HG02571 (cell line): ENCODE results near the gene SBNO2.

ENCODE experiments used
- ATAC-seq: cut with Tn5 transposase; IDR thresholded peaks from one replicate; pipeline ENCODE4 v1.9.1; 2021; ENCODE audit warnings: mild to moderate bottlenecking, moderate library complexity; ENCODE audit not compliant: unreplicated experiment

SBNO2 gene

DNA sequence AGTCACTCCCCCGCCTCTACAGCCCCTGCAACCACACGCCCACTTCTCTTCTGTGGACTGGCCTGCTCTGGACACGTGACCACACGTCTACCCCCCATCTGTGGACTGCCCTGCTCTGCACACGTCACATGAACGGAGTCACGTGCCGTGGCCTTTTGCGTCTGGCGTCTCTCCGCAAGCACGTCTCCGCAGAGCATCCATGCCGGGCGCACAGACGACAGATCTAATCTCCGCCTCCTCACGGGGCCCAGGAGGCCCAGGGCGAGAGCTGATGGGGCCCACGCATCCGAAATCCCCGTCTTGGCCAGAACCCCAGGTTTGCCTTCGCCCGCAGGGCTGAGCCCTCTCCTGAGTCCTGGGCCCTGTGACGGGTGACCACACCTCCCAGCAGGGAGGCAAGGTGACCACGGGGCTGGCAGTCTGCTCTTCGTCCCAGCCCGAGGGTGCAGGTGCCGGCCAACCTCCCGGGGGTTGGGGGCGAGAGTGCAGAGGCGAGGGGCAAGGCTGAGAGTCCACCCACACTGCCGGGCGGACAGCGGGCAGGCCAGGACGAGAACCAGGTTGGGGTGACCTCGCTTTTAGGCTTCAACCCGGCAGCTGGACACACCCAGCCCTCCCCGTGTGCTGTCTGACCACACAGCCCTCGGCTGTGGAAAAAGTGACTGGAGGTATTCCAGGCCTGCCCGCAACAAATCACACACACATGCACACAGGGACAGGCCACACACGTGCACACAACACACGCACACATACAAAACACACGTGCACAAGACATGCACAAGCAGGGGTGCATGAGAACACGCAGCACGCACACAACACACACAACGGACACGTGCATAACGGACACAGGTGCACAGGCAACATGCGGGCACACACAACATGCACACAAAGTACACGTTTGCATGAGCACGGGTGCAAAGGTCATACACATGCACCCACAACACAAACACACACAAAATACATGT is 3.9 kb downstream of the SBNO2 start:
- ATAC-seq: no peak

DNA sequence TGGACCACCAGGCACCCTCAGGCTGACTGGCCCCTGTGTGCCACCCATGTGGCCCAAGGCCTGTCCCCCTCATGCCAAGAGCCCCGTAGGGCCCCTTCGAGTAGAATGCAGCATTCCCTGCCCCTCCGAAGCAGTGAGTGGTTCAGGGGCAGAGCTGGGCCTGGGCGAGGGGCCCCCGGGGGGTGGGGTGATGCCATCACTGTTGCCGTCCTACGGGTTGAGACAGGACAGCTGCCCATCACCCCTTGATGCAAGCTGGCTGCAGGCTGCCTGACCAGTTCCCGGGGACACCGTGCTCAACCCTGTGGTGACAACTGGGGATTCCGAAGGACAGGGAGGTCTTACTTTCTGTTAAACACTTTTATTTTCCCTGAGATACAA is 4.7 kb downstream of the SBNO2 start:
- no peak for ATAC-seq

DNA sequence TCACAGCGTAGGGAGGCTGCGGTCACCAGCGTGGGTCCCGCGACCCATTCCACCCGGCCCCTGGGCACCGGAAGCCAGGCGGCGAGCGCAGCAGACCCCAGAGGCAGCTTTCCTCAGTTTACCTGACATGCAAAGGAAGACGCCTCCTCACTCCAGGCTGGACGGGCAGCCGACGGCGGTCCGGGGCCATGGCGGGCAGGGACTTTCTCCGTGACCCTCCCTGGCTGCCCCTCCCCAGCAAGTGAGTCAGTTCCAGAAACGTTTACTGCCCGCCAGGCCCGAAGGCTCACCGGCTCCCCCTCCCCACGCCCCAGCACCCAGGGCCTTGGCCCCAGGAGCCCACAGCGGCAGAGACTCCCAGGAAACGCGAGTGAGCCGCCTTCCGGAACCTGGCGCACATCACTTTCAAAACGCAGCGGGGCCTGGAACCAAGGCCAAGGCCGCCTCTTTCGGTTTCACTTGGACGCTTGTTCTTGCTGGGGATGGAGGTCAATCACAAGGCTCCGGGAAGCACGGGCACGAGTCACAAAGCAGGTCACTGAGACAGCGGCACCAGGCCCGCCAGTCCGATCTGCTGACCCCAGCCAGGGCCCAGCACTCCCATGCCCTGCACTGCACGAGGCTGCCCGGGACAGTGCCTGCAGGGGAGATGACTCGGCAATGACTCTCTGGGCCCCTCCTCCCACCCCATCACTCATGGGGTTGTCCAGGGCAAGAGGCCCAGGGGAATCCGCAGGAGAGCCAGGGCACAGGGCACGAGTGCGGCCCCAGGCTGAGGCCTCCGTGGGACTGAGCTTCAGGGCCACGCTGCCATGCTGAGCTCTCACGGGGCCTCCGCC is 5.3 kb downstream of the SBNO2 start:
- ATAC-seq: no peak

DNA sequence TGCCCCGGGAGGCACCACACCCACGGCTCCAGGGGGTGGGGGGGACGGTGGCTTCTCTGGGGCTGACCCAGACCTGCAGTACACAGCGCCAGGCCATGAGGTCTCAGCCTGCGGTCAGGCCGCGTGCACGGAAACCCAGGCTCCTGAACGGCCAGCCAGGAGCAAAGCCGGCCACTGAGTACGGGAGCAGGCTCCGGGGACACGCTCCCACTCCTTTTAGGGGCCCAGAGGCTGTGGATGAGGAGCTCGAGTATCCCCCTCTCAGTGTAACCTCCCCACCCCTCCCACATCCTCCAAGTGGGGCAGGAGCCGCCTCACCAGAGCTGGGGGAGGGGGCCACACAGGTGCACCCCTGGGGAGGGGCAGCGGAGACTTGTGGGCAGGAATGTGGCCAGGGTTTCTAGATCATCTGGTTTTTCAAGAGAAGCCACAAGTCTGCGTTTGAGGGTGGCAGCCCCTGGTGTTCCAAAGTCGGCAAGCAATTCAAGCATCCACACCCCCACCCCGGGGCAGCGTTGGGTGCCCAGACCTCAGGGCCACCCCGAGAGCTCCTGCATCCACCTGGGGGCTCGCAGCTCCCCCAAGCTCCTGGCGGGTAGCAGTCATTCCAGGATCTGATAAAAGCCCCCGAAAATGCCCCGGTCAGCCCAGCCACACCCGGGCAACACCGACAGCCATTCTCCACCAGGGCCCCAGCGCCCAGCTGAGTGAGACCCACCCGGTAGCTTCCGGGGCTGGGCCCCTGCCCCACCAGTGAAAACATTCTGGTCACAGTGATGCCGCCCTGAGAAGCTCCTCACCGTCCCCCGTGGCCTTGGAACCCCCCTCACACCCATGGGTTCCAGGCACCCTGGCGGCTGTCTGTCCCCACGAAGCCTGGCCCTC is 6.1 kb downstream of the SBNO2 start:
- no peak for ATAC-seq

DNA sequence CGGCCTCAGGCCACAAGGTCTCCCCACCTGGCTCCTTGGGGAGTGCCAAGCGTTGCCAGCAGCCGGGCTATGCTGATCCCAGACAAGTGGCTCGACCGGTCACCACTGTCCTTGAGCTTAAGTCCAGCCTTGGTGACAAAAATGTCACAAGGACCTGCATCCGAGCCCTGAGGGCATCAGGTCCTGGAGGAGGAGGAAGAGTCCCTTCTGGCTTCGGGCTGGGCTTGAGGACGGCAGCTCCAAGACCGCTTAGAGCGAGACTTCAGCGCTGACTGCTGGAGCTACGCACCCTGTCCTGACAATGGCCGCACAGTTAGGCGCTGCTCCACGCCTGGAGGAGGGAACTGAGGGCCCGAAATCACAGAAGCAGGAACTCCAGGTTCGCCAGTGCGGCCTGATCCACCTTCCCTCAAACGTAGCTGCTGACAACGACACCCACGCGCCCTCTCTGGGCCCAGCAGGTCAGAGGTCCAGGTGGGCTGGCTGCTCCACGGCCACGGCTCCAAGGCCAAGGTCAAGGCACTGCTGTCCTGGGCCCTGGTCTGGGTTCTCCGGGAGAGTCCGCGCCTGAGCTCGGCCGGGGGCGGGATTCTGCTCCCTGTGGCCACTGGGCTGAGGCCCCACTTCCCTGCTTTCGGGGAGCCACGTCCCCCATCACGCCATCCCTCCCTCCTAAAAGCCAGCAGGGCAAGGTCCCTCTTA is 7.0 kb downstream of the SBNO2 start:
- ATAC-seq: no peak

DNA sequence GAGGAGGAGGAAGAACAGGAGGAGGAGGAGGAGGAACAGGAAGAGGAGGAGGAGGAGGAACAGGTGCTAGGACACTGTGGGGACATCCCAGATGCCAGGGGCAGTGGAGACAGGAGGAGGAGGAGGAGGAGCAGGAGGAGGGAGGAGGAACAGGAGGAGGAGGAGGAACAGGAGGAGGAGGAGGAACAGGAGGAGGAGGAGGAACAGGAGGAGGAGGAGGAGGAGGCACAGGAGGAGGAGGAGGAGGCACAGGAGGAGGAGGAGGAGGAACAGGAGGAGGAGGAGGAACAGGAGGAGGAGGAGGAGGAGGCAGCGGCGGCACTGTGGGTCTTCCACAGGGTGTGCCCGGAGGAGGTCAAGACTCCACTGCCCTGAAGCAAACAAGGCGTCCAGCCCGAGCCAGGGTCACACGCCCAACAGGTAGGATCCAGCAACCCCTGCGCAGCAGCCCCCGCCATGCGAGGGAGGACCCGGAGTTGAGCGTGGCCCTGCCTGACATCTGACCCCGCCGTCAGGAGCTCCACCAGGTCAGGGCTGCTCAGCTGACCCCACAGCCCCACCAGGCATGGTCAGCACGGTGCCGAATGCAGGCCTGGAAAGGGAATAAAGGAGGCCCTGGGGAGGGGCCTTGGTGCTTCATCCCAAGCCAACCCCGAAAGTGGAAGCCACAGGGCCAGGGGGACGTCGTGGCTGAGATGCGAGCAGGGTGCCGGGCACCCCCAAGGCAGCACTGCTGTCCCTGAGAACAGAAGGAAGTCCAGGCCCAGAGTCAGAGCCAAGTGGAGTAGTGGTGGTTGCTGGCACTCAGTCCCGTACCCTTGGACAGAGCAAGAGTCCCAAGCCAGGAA is 9.2 kb downstream of the SBNO2 start:
- no peak for ATAC-seq

DNA sequence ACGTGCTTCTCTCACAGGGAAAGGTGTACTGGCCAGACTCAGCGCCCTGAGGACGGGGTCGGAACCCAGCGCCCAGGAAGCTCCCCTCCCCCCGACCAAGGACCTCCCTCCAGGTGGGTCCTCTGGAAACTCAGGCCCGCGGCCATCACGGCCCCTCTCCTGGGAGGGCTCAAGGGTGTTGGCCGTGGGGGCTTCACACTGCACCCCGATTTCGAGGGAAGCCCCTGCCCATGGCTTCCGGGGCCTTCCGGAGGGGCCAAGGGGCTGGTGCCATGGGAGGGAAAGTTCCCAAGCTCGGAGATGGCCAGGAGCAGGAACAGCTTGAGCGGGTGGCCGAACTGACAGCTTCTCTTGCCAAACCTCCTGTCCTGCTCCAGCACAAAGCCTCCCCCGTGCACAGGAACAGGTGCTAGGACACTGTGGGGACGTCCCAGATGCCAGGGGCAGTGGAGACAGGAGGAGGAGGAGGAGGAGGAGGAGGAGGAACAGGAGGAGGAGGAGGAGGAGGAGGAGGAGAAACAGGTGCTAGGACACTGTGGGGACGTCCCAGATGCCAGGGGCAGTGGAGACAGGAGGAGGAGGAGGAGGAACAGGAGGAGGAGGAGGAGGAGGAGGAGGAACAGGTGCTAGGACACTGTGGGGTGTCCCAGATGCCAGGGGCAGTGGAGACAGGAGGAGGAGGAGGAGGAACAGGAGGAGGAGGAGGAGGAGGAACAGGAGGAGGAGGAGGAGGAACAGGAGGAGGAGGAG is 10.0 kb downstream of the SBNO2 start:
- no peak for ATAC-seq

DNA sequence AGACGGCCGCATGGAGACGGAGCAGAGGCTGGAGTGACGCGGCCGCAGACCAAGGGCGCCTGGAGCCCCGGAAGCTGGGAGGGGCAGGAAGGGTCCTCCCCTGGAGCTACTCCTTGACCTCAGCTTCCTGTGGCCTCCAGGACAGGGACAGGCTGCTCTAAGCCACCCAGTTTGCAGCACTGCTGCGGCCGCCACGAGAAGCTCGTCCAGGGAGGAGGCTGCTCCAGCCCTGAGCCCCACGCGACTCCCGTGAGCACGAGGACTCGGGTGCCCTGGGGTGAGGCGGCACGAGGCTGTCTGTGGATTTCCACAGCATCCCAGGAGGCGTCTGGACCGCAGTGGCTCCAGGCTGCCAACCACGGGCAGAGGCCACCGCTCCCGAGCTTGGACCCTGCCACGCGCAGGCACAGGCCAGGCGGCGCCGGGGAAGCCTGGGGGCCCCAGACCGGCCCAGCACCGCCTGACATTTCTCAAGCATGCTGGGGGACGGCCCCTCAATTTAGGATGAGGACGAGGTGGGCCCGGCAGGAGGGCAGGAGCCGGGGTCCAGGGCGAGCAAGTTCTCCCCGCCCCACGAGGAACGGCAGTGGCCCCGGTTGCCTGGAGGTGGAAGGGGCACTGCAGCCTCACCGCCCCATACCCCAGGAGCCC is 10.7 kb downstream of the SBNO2 start:
- ATAC-seq: no peak

DNA sequence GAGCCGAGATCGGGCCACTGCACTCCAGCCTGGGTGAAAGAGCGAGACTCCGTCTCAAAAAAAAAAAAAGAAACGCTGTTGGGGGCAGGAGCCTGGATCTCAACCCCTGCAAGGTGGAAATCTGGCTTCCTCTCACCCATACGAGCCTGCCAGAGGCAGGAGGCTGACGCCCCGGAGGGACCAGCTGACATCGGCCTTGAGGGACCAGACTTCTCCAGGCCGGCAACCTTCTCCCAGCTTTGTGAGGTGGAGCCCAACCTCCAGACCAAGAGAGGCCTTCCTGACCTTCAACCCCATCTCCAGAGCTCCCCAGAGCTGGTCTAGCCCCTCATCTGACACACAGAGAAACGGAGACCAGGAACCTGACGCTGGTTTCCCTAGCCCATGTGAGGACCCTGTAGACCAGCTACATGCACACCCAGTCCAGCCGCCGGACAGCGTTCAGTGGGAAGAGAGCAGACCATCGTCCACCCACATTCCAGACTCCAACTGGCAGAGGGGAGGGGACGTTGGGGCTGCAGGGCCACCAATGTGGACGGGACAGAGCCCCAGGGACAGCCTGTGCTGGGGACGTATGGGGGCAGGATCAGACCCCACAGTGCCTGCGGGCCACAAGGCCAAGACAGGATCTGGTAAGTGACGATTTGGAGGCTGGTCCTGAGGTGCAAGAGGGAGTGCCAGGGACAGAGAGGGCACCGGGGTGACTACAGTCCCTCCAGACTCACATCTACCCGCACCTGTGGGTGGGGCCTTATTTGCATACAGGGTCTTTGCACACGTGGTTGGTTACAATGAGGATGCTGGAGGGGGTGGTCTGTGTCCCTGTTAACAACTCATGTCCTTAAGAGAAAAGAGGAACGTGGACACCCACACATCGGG is 11.4 kb downstream of the SBNO2 start:
- ATAC-seq: no peak

DNA sequence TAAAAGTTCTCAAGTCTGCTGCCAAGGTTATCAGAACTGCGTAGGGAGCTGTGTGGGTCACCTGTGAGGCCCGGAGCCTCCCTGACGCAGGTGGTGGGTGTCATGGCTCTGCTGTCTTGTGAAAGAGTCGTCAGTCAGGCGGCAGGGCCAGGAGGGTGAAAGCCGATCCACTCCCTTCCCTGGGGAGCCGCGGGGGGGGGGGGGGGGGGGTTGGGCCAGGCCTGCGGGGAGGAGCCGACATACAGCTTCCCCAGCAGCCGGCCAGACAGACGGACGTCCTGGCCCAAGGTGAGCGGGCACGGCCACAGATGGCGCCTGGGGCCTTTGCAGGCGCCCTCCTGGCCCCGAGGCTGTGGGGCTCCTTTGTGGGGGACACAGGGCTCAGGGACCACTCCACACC is 12.4 kb downstream of the SBNO2 start:
- ATAC-seq: no peak

DNA sequence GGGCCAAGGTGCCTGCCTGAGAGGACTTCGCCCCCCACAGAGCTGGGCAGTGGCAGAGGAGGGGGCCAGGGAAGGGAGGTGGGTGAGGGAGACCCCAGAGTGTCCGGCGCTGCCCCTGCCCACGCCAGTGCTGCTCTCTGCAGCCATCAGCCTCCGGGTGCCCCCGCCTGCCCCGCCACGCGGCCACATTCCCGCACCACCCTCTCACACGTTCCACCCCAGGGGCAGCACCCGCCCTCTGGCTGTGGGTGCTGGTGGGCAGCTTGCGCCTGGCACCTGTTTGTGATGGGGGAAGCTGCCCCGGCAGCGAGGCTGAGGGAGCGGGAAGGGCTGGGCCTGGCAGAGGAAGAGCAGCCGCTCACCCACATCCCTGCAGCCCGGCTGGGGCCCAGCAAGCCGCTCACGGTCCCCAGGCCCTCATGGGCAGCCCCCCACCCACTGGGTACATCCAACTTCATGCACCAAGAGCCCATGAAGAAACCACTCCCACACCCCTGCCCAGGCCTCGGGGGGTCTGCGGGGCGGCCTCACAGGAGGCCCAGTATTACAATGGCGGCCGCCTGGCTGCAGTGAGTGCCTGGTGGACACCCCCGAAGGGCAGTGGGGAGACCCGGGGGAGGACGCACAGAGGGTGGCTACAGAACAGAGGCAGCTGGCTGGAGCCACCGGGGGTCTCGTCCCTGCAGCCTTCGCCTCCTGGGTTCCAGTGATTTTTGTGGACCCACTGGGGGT is 14.0 kb downstream of the SBNO2 start:
- no peak for ATAC-seq

DNA sequence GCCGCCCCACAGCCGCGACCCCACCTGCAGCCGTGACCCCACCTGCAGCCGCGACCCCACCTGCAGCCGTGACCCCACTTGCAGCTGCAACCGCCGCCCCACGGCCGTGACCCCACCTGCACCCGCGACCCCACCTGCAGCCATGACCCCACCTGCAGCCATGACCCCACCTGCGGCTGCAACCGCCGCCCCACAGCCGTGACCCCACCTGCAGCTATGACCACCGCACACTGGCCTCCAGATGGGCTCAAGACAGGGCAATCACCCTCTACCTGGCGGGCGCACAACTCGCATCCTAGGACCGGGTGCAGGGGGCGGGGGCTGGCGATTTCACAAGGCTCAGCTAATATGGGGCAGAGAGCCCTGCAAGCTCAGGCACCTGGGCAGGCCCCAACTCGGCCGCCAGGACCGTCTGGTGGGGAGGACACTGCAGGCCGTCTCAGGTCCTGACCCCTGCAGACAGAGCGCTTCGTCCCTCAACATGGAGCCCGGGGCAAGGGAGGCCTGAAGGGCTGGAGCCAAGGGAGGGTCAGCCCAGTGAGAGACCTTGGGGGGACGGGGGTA is 15.1 kb downstream of the SBNO2 start:
- no peak for ATAC-seq

DNA sequence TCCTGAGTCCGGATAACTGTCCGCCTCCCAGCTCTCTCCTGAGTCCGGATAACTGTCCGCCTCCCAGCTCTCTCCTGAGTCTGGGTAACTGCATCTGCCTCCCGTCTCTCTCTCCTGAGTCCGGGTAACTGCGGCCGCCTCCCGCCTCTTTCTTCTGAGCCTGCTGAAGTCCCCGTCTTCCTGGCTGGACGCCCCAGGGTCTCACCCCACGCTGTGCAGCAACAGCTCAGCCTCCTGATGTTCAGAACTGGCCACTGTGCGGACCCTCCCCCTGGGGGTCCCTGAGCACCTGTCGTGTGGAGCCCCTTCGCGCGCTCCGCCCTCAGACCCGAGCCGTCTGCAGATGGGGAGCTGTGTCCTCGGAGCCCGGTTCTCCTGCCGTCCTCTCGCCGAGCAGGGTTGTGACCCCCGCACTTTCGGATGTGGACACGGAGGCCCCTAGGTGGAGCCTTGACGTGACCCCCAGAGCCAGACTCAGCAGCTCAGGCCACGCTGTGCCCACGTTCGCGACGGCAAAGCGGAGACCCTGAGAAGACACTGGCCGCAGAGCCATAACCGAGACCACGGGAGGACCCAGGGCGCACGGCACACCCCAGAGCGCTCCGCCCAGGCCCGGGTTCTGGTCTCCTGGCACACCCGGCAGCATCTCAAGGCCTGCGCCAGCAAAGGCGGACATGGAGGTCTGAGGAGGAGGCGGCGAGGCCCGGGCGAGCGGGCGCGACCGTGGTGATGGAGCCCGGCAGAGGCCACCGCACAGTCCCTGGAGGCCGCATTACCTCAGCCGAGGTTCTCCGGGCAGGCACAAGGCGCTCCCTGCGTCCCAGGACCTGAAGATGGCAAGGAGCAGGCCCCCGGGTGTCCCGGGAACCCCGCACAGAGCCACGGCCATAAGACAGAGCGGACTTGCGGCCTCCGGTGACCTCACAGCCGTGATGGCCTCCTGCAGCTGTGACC is 15.9 kb downstream of the SBNO2 start:
- ATAC-seq: no peak

DNA sequence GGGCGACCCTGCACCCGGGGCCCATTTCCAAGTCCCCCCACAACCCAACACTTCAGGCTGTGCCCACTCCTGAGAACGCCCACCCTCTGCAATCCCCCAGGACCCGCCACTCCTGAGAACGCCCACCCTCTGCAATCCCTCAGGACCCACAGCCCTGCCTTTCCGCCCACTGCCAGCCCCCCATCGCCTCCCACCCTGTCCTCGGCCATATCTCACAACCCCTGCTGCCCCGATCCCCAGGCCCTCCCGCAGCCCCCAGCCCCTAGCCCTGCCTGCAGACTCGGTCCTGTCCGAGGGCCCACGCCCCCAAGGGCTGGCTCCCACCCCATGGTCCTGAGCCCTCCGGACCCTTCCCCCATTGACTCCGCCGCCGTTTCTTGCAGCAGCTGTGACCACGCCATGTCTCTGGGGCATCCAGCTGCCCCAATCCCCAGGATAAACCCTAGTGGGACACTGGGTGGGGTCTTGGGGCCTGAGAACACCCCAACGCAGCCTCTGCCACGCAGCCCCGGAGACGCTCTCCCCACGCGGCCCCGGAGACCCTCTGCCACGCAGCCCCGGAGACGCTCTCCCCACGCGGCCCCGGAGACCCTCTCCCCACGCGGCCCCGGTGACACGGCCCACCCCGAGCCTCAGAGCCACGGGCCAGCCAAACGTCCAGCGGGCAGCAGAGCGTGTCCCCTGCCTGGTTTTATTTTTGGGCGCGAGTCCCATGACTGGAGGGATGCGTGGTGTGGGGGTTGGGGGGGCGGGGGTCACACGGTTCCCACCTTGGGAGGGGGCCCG is 17.0 kb downstream of the SBNO2 start:
- ATAC-seq: no peak
